ENCODE measurements around the gene RORB. TPM values are rescaled to one million over a fixed set of nuclear protein-coding genes. Genes with fewer than 3 reads are reported as not detected.
A peak's percentile ranks its signal among the peaks of the same experiment; 100 is the strongest.

Gene RORB
- total and polyA plus RNA-seq, 8 donors: 0.05 to 0.40 (median 0.10) TPM

DNA sequence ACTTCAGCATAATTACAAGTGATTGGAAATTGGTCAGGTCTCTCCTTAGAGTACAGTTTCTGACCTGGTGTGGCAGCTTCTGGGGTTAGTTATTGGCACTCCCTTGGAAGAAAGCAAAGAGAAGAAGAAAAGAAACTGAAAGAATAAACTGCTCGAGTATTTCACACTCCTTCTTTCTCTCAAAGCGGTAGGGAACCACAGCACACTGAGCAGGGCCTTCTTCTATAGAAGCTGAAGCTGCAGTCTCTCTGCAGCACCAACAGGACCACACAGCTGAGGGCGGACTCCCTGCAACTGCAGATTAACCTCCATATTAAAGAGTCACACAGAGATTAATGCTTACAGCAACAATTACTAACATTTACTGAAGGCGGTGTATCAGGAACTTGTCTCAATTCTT is 238.6 kb downstream of the RORB start:
- no peaks in the 10 kb centered on the region for H3K27me3 ChIP-seq
- intact Hi-C loops (cut with DNase I): no loop called here
- no peak for DNase-seq
- H3K27ac ChIP-seq: no peak overlapping the region
- 81 to 84% methylated on average over 4 of the region's 4 CpGs for WGBS, 2 donors
- no peaks in the 10 kb centered on the region for H3K36me3 ChIP-seq
- no peak overlapping the region for H3K4me3 ChIP-seq
- H3K9me3 ChIP-seq: no peaks in the 10 kb centered on the region
- no peak for ATAC-seq
- FAIRE-seq: no peak
- H3K4me1 ChIP-seq: no peaks in the 10 kb centered on the region
- TF ChIP-seq, protein P1, sequence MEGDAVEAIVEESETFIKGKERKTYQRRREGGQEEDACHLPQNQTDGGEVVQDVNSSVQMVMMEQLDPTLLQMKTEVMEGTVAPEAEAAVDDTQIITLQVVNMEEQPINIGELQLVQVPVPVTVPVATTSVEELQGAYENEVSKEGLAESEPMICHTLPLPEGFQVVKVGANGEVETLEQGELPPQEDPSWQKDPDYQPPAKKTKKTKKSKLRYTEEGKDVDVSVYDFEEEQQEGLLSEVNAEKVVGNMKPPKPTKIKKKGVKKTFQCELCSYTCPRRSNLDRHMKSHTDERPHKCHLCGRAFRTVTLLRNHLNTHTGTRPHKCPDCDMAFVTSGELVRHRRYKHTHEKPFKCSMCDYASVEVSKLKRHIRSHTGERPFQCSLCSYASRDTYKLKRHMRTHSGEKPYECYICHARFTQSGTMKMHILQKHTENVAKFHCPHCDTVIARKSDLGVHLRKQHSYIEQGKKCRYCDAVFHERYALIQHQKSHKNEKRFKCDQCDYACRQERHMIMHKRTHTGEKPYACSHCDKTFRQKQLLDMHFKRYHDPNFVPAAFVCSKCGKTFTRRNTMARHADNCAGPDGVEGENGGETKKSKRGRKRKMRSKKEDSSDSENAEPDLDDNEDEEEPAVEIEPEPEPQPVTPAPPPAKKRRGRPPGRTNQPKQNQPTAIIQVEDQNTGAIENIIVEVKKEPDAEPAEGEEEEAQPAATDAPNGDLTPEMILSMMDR (IDR thresholded peaks at IDR 0.05): no peak

DNA sequence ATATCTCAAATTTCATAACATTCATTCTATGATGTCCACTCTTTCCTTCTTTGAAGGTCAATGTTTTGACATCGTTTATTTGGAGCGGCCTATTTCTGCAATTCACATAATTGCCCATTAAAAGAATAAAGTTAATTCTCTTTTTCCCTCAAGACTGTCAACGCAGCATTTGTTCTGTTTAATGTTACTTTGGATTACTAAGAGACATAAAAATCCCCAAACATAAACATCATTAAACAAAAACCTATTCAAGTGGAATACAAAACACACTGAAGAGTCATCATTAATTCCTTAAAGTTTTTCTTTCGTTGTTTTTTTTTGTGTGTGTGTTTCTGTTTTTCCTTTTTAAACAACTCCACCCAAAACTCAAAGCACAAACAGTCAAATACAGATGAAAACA is 239.5 kb downstream of the RORB start:
- no peak for DNase-seq
- WGBS, 2 donors: 81 to 87% methylated on average over 4 of the region's 4 CpGs
- TF ChIP-seq, protein P1 (IDR thresholded peaks at IDR 0.05): no peak
- H3K4me3 ChIP-seq: no peak overlapping the region
- intact Hi-C loops (cut with DNase I): no loop called here
- no peaks in the 10 kb centered on the region for H3K4me1 ChIP-seq
- H3K27ac ChIP-seq: no peak overlapping the region
- H3K27me3 ChIP-seq: no peaks in the 10 kb centered on the region
- H3K9me3 ChIP-seq: no peaks in the 10 kb centered on the region
- no peak for FAIRE-seq
- no peak for ATAC-seq
- no peaks in the 10 kb centered on the region for H3K36me3 ChIP-seq

DNA sequence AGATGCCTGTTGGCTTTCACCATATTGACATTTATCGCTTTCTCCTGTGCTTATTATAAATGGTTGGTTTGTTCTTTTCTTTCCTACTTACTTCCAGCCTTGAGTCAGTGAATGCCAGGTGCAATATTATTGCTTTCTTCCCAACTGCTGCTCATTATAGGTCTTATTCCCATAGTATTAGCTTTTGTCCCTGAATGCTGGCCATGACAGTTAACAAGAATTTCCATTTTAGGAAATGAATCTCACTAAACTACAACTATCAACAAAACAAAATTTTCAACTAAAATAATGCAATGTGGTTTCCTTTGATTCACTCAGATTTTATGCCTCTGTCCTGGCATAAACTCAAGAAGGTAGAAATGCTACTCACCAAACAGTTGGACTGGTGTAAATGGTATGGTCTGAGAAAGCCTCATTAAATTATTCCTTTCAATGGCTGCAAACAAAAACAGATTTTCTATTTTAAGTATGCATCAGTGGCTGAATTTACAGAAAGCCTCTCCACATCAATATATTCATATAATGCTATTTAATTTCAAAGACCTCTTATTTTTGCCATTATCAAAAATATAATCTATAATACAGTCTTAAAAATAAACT is 245.2 kb downstream of the RORB start:
- Histone ChIP-seq H3K9me3 (no peaks in the 10 kb centered on the region), H3K4me3 (no peak overlapping the region), H3K4me1 (no peaks in the 10 kb centered on the region), H3K36me3 (no peaks in the 10 kb centered on the region), H3K27ac (no peak overlapping the region), H3K27me3 (no peaks in the 10 kb centered on the region)
- WGBS, 2 donors: 48 to 49% methylated on average over 1 of the region's 1 CpG
- DNase-seq (no peak), FAIRE-seq (no peak), ATAC-seq (peak in 1 of 4 donors; percentile 42)
- TF ChIP-seq, protein P1 (IDR thresholded peaks at IDR 0.05): no peak
- intact Hi-C loops (cut with DNase I): no loop called here
